Smooth muscle cell (in vitro differentiated cells): ENCODE results near the gene RAB30. TPM values are rescaled to one million over a fixed set of nuclear protein-coding genes. Genes with fewer than 3 reads are reported as not detected.

Experiments used
- DNase-seq: peaks from one replicate; lab custom pipeline; 2025; ENCODE audit not compliant: unreplicated experiment; lab: John Stamatoyannopoulos, UW
- H2AFZ ChIP-seq: fragments of 200-600 bp; sonication (generic); 2 replicates; pipeline ENCODE4 v1.6.0; 2016; ENCODE audit warnings: antibody characterized with exemption, low read depth, mild to moderate bottlenecking
- H3F3A ChIP-seq: fragments of 200-600 bp; sonication (generic); 2 replicates; pipeline ENCODE4 v1.6.0; 2017; ENCODE audit warnings: antibody characterized with exemption, low read depth
- H3K27ac ChIP-seq: fragments of 200-600 bp; sonication (generic); 2 replicates; pipeline ENCODE4 v1.5.1; 2016; ENCODE audit warnings: low read depth, mild to moderate bottlenecking
- H3K27me3 ChIP-seq: fragments of 200-600 bp; sonication (generic); 2 replicates; pipeline ENCODE4 v1.6.1; 2016; ENCODE audit warnings: low read depth, mild to moderate bottlenecking
- H3K36me3 ChIP-seq: fragments of 200-600 bp; sonication (generic); 2 replicates; pipeline ENCODE4 v1.5.1; 2016; ENCODE audit warnings: low read depth
- H3K4me1 ChIP-seq: fragments of 200-600 bp; sonication (generic); 2 replicates; pipeline ENCODE4 v1.5.1; 2016; ENCODE audit warnings: low read depth
- H3K4me2 ChIP-seq: fragments of 200-600 bp; sonication (generic); 2 replicates; pipeline ENCODE4 v1.6.0; 2016; ENCODE audit warnings: mild to moderate bottlenecking
- H3K4me3 ChIP-seq: fragments of 200-600 bp; sonication (generic); 2 replicates; pipeline ENCODE4 v1.5.1; 2016; ENCODE audit warnings: mild to moderate bottlenecking
- H3K79me2 ChIP-seq: fragments of 200-600 bp; sonication (generic); 2 replicates; pipeline ENCODE4 v1.6.0; 2016; ENCODE audit warnings: low read depth, mild to moderate bottlenecking
- H3K9ac ChIP-seq: fragments of 200-600 bp; sonication (generic); 2 replicates; pipeline ENCODE4 v1.6.0; 2016; ENCODE audit warnings: low read depth
- H3K9me3 ChIP-seq: fragments of 200-600 bp; sonication (generic); replicated peaks from 2 replicates; pipeline ENCODE4 v1.5.1; 2016; ENCODE audit warnings: low read depth
- H4K20me1 ChIP-seq: fragments of 200-600 bp; sonication (generic); 2 replicates; pipeline ENCODE4 v1.6.0; 2016; ENCODE audit warnings: low read depth
- CTCF ChIP-seq: fragments of 200-600 bp; sonication (generic); IDR thresholded peaks from 2 replicates; pipeline ENCODE4 v1.5.1; 2017; ENCODE audit warnings: borderline replicate concordance, mild to moderate bottlenecking, antibody characterized with exemption; ENCODE audit not compliant: insufficient read depth, poor library complexity, severe bottlenecking
- WGBS: methylation state at CpG from one replicate; pipeline ENCODE4 v1.1.7; 2016; ENCODE audit warnings: low lambda C conversion rate; 5-methylcytosine and 5-hydroxymethylcytosine counted together
- polyA plus RNA-seq: library from polyadenylated mRNA; unstranded; fragments of >200 nt; fragmentation: Nextera tagmentation; extraction: Ambion mirVana; gene quantifications from 2 replicates; pipeline ENCODE4 v1.2.1, GENCODE V29; 2016
- total RNA-seq: library from RNA; depleted of rRNA; stranded (reverse); fragments of >200 nt; gene quantifications from 2 replicates; pipeline ENCODE4 v1.2.3, GENCODE V29; 2014

The RAB30 gene
- total and polyA plus RNA-seq, 2 experiments from 2014 or later = 11.2 to 19.6 TPM

GRCh38 chr11:83051760-83052671 lies 19.7 kb downstream of the RAB30 start:
- H3K4me1 ChIP-seq = peaks cover 13% of the 10 kb centered on the region
- WGBS = 17% methylated on average over 6 of the region's 6 CpGs
- no peaks in the 10 kb centered on the region for H3K36me3 ChIP-seq
- H3K9me3 ChIP-seq = no peaks in the 10 kb centered on the region
- H3K4me2 ChIP-seq = peak overlapping the region; percentile 60
- DNase-seq = peak; percentile 17
- H3K27me3 ChIP-seq = no peaks in the 10 kb centered on the region
- H2AFZ ChIP-seq = no peak overlapping the region
- H3F3A ChIP-seq = peaks cover 38% of the 10 kb centered on the region
- TF ChIP-seq CTCF = no peak
- H3K9ac ChIP-seq = peak overlapping the region; percentile 26
- peak overlapping the region; percentile 83 for H3K27ac ChIP-seq
- peaks cover 58% of the 10 kb centered on the region for H3K79me2 ChIP-seq
- no peak overlapping the region for H3K4me3 ChIP-seq
- H4K20me1 ChIP-seq = peaks cover 4% of the 10 kb centered on the region

GRCh38 chr11:83047515-83048225 lies 24.0 kb downstream of the RAB30 start:
- Histone ChIP-seq H3K27me3 (no peaks in the 10 kb centered on the region), H3K4me1 (peaks cover 6% of the 10 kb centered on the region), H3K4me3 (no peak overlapping the region), H3K9ac (no peak overlapping the region), H3K27ac (peak overlapping the region; percentile 90), H2AFZ (no peak overlapping the region), H4K20me1 (peaks cover 4% of the 10 kb centered on the region), H3K4me2 (peak overlapping the region; percentile 20), H3K36me3 (no peaks in the 10 kb centered on the region), H3K9me3 (no peaks in the 10 kb centered on the region), H3K79me2 (peaks cover 57% of the 10 kb centered on the region), H3F3A (peaks cover 32% of the 10 kb centered on the region)
- TF ChIP-seq CTCF = no peak
- no peak for DNase-seq
- WGBS = 75% methylated on average over 4 of the region's 4 CpGs

- Histone ChIP-seq H3K79me2 (peaks cover 66% of the 10 kb centered on the region), H3K9ac (no peak overlapping the region), H3K4me3 (no peak overlapping the region), H2AFZ (no peak overlapping the region), H4K20me1 (no peaks in the 10 kb centered on the region), H3K9me3 (no peaks in the 10 kb centered on the region), H3K4me2 (peak overlapping the region; percentile 20), H3K4me1 (peaks cover 3% of the 10 kb centered on the region), H3K27ac (peak overlapping the region; percentile 90), H3K27me3 (no peaks in the 10 kb centered on the region), H3K36me3 (no peaks in the 10 kb centered on the region), H3F3A (peaks cover 29% of the 10 kb centered on the region)
- WGBS = 42% methylated on average over 4 of the region's 4 CpGs
- no peak for DNase-seq
- no peak for TF ChIP-seq CTCF
These were observed 25.0 kb downstream of the RAB30 start for GRCh38 chr11:83046621-83047172.
